Superior temporal gyrus (tissue), 1 donor: ENCODE results near the gene SERPINA12.
A peak's percentile ranks its signal among the peaks of the same experiment; 100 is the strongest.
"Not testable (repeated sequence)": the region's sequence is repeated elsewhere in the genome, so short reads cannot be mapped to it uniquely, and the experiment has no call there.

ENCODE experiments used
- DNase-seq: peaks from one replicate; pipeline ENCODE4 v3.0.0-alpha.2; 2016; ENCODE audit errors: extremely low spot score

SERPINA12 gene

GRCh38 chr14:94491511-94491910 lies 17.8 kb downstream of the SERPINA12 start:
- no peak for DNase-seq

DNA sequence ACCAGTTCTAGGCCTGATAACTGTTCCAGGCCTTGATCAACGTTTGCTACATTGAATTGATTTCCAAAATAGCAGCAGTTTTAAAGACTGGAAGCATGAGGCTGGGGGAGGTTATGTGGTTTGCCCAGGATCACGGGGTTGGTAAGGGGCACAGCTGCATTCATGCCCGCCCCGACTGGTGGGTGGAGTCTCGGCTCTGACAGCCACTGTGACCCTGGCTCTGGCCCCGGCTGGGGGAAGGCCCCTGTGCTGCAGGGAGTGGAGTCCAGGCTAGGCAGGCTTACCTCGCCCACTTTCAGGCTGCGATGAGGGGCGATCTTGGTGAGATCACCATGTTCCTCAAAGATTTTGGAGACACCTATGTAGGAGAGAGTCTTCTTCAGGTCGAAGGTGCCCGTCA lies 19.9 kb downstream of the SERPINA12 start:
- no peak for DNase-seq

DNA sequence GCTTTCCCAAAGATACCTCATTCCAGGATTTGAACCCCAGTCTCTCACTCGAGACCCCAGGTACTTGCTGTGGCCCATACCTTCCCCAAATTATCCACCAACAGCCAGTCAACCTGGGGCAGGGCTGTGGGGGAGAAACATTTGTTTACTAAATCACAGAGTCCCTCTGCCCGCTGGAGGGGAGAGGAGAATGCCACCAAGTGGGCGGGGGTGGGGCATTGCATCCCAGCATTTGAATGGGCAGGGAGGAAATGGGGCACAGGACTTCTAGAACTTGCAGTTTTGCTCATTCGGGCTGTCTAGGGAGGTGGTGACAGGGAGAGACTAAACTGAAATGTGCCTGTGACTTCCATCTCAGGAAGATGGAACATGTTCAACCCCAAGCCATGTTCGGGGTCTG lies 22.4 kb downstream of the SERPINA12 start:
- DNase-seq = no peak

DNA sequence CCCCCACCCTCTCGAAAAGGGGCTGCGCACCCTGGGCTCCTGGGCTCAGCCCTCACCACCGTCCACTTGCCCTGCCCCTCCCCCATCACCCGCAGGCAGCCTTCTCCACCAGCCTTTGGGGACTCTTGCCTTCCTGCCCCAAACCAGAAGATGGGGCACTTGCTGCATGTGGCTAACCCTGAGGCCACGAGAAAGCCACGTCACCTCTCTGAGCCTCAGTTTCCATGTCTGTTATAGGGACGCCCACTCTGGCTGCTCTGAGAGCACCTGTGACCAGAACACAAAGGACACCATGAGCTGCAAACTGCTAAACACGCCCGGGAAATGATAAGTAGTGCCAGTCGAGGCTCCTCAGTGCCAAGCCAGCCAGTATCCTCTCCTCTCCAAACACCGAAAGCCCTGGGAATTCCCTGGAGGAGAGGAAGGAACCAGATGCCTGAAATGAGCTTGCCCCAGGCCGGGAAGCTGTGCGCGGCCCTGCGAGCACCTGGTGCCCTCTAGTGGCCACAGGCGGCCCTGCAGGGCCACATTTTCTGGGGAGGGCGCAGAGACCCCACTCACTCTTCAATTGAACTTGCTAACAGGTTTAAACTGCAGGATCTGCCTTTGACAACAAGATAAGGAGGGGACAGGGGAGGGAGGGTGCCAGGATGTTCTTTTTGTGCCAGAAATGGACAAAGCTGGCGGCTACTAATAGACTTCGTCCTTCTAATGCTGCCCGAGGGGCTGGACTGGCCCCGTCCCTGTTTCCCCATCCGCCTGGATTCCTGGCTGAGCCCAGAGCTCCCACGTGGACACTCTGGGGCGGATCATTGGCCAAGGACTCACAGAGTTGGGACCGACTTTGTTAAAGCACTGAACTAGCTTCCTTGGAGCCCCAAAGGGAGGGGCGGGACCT lies 23.1 kb downstream of the SERPINA12 start:
- DNase-seq = peak; percentile 50

GRCh38 chr14:94484481-94484880 lies 24.8 kb downstream of the SERPINA12 start:
- no peak for DNase-seq

GRCh38 chr14:94483729-94484275 lies 25.5 kb downstream of the SERPINA12 start:
- DNase-seq = no peak

DNA sequence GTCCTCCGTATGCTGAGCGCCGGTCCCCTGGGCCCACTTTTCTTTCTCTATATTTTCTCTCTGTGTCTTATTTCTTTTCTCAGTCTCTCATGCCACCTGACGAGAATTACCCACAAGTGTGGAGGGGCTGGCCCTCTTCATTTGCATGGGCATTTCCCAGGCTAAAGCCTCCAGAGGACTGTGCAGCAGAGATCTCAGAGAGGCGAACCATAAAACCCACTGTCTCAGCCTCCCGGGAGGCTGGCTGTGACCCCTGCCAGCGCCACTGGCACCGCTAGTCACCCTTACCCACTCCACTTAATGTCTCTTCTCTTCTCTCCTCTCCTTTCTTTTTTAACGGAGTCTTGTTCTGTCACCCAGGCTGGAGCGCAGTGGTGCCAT lies 26.2 kb downstream of the SERPINA12 start:
- DNase-seq = no peak

GRCh38 chr14:94482132-94483070 lies 26.9 kb downstream of the SERPINA12 start:
- DNase-seq = not testable (repeated sequence)

- DNase-seq = no peak
Measured at GRCh38 chr14:94481468-94482131, 27.7 kb downstream of the SERPINA12 start.

- no peak for DNase-seq
Measured at GRCh38 chr14:94480809-94481208, 28.5 kb downstream of the SERPINA12 start.

- no peak for DNase-seq
Measured at GRCh38 chr14:94478420-94478819, 30.8 kb downstream of the SERPINA12 start.

GRCh38 chr14:94476023-94476422 lies 33.2 kb downstream of the SERPINA12 start, which contains the start of gene SERPINA9:
TSS of gene SERPINA9 (minus strand) at chr14:94476197. CDS start at chr14:94469840, 6,357 bp downstream.
- DNase-seq = no peak

- DNase-seq = no peak
Measured at GRCh38 chr14:94474581-94475031, 34.7 kb downstream of the SERPINA12 start.

GRCh38 chr14:94473666-94474410 lies 35.4 kb downstream of the SERPINA12 start:
- no peak for DNase-seq

DNA sequence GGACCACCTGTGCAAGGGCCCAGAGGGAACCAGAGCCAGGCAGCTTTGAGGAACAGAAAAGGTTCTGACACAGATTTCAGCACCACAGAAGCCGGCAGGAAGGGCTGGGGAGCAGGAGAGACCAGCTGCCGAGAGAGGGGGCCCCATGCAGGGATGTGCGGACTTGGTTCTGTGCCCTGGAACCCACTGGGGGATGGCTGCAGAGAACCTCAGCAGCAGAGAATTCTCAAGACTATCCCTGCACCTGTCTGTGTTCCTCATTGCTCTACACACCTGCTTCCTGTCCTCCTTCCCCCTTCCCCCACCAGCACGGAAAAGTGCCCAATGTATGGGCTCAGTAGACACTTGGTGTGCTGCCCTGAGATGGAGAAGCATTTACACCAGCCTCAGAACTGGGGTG lies 36.4 kb downstream of the SERPINA12 start:
- DNase-seq = no peak

GRCh38 chr14:94471045-94471444 lies 38.2 kb downstream of the SERPINA12 start:
- DNase-seq = no peak

GRCh38 chr14:94470311-94470710 lies 39.0 kb downstream of the SERPINA12 start:
- DNase-seq = no peak

DNA sequence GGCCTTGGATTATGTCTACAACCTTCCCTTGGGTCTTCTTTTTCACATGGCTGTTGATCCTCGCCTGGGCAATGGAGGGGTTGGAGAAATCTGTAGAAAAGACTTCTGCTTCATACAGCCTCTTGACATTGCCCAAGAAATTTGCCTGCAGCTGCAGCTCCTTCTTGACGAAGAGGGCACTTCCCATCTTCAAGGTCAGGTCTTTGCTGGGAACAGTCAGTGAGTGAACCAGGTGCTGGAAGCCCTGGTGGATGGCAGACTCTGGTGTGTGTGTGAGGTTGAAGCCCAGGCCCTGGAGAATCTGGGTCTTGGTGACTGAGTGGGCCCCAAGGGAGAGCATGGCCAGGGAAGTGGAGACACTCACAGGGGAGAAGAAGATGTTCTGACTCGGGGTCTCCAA lies 40.0 kb downstream of the SERPINA12 start:
- DNase-seq = no peak

DNA sequence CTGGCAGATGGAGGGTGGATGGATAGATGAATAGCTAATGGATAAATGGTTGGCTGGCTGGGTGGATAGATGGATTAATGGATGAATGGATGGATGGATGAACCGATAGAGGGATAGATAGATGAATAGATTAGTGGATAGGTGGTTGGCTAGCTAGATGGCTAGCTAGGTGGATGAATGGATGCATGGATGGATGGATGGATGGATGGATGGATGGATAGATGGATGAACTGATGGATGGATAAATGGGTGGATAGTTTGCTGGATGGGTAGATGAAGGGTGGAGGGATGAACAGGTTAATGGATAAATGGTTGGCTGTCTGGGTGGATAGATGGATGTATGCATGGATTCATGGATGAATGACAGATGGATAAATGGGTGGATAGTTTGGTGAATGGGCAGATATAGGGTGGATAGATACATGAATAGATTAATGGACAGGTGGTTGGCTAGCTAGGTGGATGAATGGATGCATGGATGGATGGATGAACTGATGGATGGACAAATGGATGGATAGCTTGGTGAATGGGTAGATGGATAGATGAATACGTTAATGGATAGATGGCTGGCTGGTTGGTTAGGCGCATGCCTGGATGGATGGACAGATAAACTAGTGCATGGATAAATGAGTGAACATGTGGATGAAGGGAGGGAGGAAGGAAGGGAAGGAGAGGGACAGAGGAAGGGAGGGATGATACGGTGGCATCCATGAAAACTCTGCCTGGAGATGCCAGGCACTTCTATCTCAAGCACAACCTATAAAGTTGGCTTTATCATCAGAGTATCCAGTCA lies 41.3 kb downstream of the SERPINA12 start:
- no peak for DNase-seq
